H9 (cell line): Measurements from ENCODE around the gene ENOX1. TPM values are rescaled to one million over a fixed set of nuclear protein-coding genes. Genes with fewer than 3 reads are reported as not detected.

Experiments
- DNase-seq: peaks from one replicate; pipeline ENCODE4 v3.0.0-alpha.2; 2017
- H2AFZ ChIP-seq: one replicate; pipeline ENCODE4 v1.6.1; 2013; ENCODE audit warnings: mild to moderate bottlenecking, low read length, control low read depth, moderate library complexity
- H2AK5ac ChIP-seq: 2 replicates; pipeline ENCODE4 v1.6.1; 2013; ENCODE audit warnings: low read length, control low read depth, mixed read lengths; ENCODE audit not compliant: insufficient read length
- H2BK120ac ChIP-seq: one replicate; pipeline ENCODE4 v1.6.1; 2013; ENCODE audit warnings: low read depth, mild to moderate bottlenecking, low read length, control low read depth, inconsistent platforms; ENCODE audit not compliant: poor library complexity, severe bottlenecking
- H2BK12ac ChIP-seq: 2 replicates; pipeline ENCODE4 v1.6.1; 2013; ENCODE audit warnings: low read length, control low read depth, mixed read lengths, low read depth; ENCODE audit not compliant: insufficient read length
- H2BK15ac ChIP-seq: 2 replicates; pipeline ENCODE4 v1.6.1; 2013; ENCODE audit warnings: low read depth, low read length, control low read depth
- H2BK20ac ChIP-seq: one replicate; pipeline ENCODE4 v1.6.1; 2013; ENCODE audit warnings: low read depth, mild to moderate bottlenecking, low read length, control low read depth, inconsistent platforms; ENCODE audit not compliant: poor library complexity, severe bottlenecking
- H2BK5ac ChIP-seq: 2 replicates; pipeline ENCODE4 v1.6.1; 2013; ENCODE audit warnings: low read length, control low read depth, mixed read lengths; ENCODE audit not compliant: insufficient read length
- H3K14ac ChIP-seq: 2 replicates; pipeline ENCODE4 v1.6.1; 2013; ENCODE audit warnings: low read length, control low read depth; ENCODE audit not compliant: insufficient read depth
- H3K18ac ChIP-seq: 2 replicates; pipeline ENCODE4 v1.6.1; 2013; ENCODE audit warnings: low read depth, mild to moderate bottlenecking, mixed read lengths, low read length, control low read depth; ENCODE audit not compliant: insufficient read length
- H3K23ac ChIP-seq: 2 replicates; pipeline ENCODE4 v1.6.1; 2013; ENCODE audit warnings: low read length, control low read depth, mixed read lengths, low read depth; ENCODE audit not compliant: insufficient read length
- H3K23me2 ChIP-seq: 2 replicates; pipeline ENCODE4 v1.6.1; 2013; ENCODE audit warnings: low read depth, mild to moderate bottlenecking, mixed read lengths, low read length, control low read depth; ENCODE audit not compliant: insufficient read length, poor library complexity, severe bottlenecking
- H3K27ac ChIP-seq: 2 replicates; pipeline ENCODE4 v1.5.1; 2013; ENCODE audit warnings: low read length, control low read depth, mixed read lengths, low read depth; ENCODE audit not compliant: insufficient read length
- H3K27me3 ChIP-seq: 2 replicates; pipeline ENCODE4 v1.6.1; 2013; ENCODE audit warnings: low read length, control low read depth, inconsistent platforms; ENCODE audit not compliant: insufficient read depth
- H3K4ac ChIP-seq: 2 replicates; pipeline ENCODE4 v1.6.1; 2013; ENCODE audit warnings: low read depth, mild to moderate bottlenecking, control low read depth, inconsistent platforms, low read length, moderate library complexity
- H3K4me1 ChIP-seq: 2 replicates; pipeline ENCODE4 v1.6.1; 2013; ENCODE audit warnings: low read length, control low read depth, inconsistent platforms; ENCODE audit not compliant: insufficient read depth
- H3K4me2 ChIP-seq: 2 replicates; pipeline ENCODE4 v1.6.1; 2013; ENCODE audit warnings: low read length, control low read depth, mixed read lengths; ENCODE audit not compliant: insufficient read length, insufficient read depth
- H3K56ac ChIP-seq: 2 replicates; pipeline ENCODE4 v1.6.1; 2013; ENCODE audit warnings: low read depth, mild to moderate bottlenecking, mixed read lengths, low read length, control low read depth; ENCODE audit not compliant: insufficient read length
- H3K79me1 ChIP-seq: 2 replicates; pipeline ENCODE4 v1.6.1; 2013; ENCODE audit warnings: low read depth, mild to moderate bottlenecking, moderate library complexity, low read length, control low read depth, inconsistent platforms; ENCODE audit not compliant: insufficient read depth, poor library complexity, severe bottlenecking
- H3K79me2 ChIP-seq: 2 replicates; pipeline ENCODE4 v1.6.1; 2013; ENCODE audit warnings: low read length, control low read depth, inconsistent platforms; ENCODE audit not compliant: insufficient read depth
- H3K9ac ChIP-seq: 2 replicates; pipeline ENCODE4 v1.6.1; 2013; ENCODE audit warnings: low read length, control low read depth, mixed read lengths; ENCODE audit not compliant: insufficient read length; ENCODE audit errors: extremely low read depth
- H3K9me3 ChIP-seq: one replicate; pipeline ENCODE4 v1.6.1; 2013; ENCODE audit warnings: low read depth, low read length, inconsistent platforms; ENCODE audit not compliant: control insufficient read depth
- H3T11ph ChIP-seq: one replicate; pipeline ENCODE4 v1.6.1; 2013; ENCODE audit warnings: mild to moderate bottlenecking, low read length, control low read depth, inconsistent platforms
- H4K20me1 ChIP-seq: one replicate; pipeline ENCODE4 v1.6.1; 2013; ENCODE audit not compliant: control insufficient read depth, insufficient read length, insufficient read depth
- H4K5ac ChIP-seq: 2 replicates; pipeline ENCODE4 v1.6.1; 2013; ENCODE audit warnings: low read depth, mild to moderate bottlenecking, mixed read lengths, low read length, control low read depth; ENCODE audit not compliant: insufficient read length
- H4K8ac ChIP-seq: replicated peaks from 2 replicates; pipeline ENCODE4 v1.6.1; 2013; ENCODE audit warnings: low read length, control low read depth, mixed read lengths, low read depth; ENCODE audit not compliant: insufficient read length
- H4K91ac ChIP-seq: 2 replicates; pipeline ENCODE4 v1.6.1; 2013; ENCODE audit warnings: low read depth, mild to moderate bottlenecking, moderate library complexity, mixed read lengths, low read length, control low read depth; ENCODE audit not compliant: insufficient read length
- H3K27ac Mint-ChIP-seq, 3 experiments: 2 replicates in 2 of 3; 3 replicates in 1 of 3; pipeline ENCODE4 v1.8.0; 2020 to 2021; ENCODE audit warnings: mixed read lengths in 3 of 3, mild to moderate bottlenecking in 1 of 3, moderate library complexity in 1 of 3
- H3K27me3 Mint-ChIP-seq: 2 replicates; pipeline ENCODE4 v1.8.0; 2021; ENCODE audit warnings: low read depth, mild to moderate bottlenecking, moderate library complexity, mixed read lengths
- H3K36me3 Mint-ChIP-seq, 3 experiments: 2 replicates in 2 of 3; 3 replicates in 1 of 3; pipeline ENCODE4 v1.8.0; 2020 to 2021; ENCODE audit warnings: low read depth in 3 of 3, mixed read lengths in 3 of 3; ENCODE audit not compliant: insufficient read depth in 1 of 3
- H3K4me1 Mint-ChIP-seq, 2 experiments: 2 replicates each; pipeline ENCODE4 v1.8.0; 2020; ENCODE audit warnings: mixed read lengths in 2 of 2
- H3K4me3 Mint-ChIP-seq, 2 experiments: 2 replicates in 1 of 2; 3 replicates in 1 of 2; pipeline ENCODE4 v1.8.0; 2020 to 2021; ENCODE audit warnings: mild to moderate bottlenecking in 2 of 2, mixed read lengths in 2 of 2, moderate library complexity in 1 of 2
- H3K9me3 Mint-ChIP-seq, 2 experiments: 2 replicates in 1 of 2; 3 replicates in 1 of 2; pipeline ENCODE4 v1.8.0; 2020; ENCODE audit warnings: mild to moderate bottlenecking in 2 of 2, mixed read lengths in 2 of 2, moderate library complexity in 1 of 2
- CTCF ChIP-seq: fragments of 200-600 bp; sonication (generic); conservative IDR thresholded peaks from 3 replicates; pipeline ENCODE4 v1.8.0; 2021; ENCODE audit warnings: antibody characterized with exemption, mild to moderate bottlenecking
- WGBS: extraction: QIAGEN DNeasy Blood & Tissue Kit; methylation state at CpG from one replicate; pipeline ENCODE4 v1.1.7; 2013; ENCODE audit warnings: missing lambda C conversion rate, low lambda C conversion rate, mixed read lengths; ENCODE audit not compliant: insufficient read length; ENCODE audit errors: extremely low coverage; 5-methylcytosine and 5-hydroxymethylcytosine counted together
- total RNA-seq: library from RNA; stranded (reverse); gene quantifications from 2 replicates; pipeline ENCODE4 v1.2.1, GENCODE V29; 2021

Gene ENOX1
- total RNA-seq, 1 experiment from 2014 or later = 0.24 TPM

DNA sequence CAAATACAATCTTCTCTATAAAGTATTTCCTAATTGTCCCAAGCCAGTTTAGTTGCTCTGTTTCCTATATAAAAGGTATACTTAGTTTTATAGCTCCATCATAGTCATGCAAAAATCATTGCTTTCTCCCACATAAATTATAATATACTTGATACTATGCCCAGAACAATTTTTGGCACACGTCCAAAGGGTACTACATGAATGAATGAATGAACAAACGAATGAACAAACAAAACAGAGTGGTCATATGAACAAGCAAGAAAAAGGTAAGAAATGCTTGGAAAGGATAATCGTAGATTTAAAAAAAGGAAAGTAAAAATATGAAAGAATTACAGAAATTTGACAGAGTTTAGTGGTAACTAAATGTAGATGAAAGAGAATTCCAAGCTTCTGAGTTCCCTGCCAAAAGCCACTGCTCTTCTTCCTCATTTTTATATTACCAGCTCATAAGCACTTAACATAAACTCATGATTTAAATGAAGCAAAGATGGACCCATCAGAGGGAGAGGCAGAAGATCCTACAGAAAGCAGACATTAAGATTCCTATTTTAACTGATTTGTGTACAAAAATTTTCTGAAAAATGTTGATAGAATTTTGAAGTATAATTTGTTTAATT, 123.2 kb downstream of the ENOX1 start:
- Mint-ChIP-seq H3K27ac (no peak overlapping the region), H3K36me3 (no peaks in the 10 kb centered on the region), H3K9me3 (no peaks in the 10 kb centered on the region), H3K4me3 (no peak overlapping the region), H3K27me3 (peaks cover 6% of the 10 kb centered on the region), H3K4me1 (peaks cover 7 to 13% of the 10 kb centered on the region in 2 experiments)
- no peak overlapping the region for H3K4ac ChIP-seq
- no peak overlapping the region for H2BK120ac ChIP-seq
- H3K4me2 ChIP-seq = no peak overlapping the region
- no peak overlapping the region for H3K9ac ChIP-seq
- H3K23ac ChIP-seq = no peak overlapping the region
- no peak overlapping the region for H4K8ac ChIP-seq
- H2BK20ac ChIP-seq = no peak overlapping the region
- H4K20me1 ChIP-seq = no peaks in the 10 kb centered on the region
- H3T11ph ChIP-seq = no peak overlapping the region
- no peaks in the 10 kb centered on the region for H3K23me2 ChIP-seq
- no peak overlapping the region for H4K91ac ChIP-seq
- no peak overlapping the region for H2BK15ac ChIP-seq
- H2BK5ac ChIP-seq = no peak overlapping the region
- no peak overlapping the region for H2AFZ ChIP-seq
- H4K5ac ChIP-seq = no peak overlapping the region
- H3K9me3 ChIP-seq = no peaks in the 10 kb centered on the region
- H3K4me1 ChIP-seq = no peaks in the 10 kb centered on the region; the same call in 1 of the 2 replicates
- TF ChIP-seq CTCF = no peak
- no peak overlapping the region for H2AK5ac ChIP-seq
- no peak for DNase-seq
- H3K79me2 ChIP-seq = no peaks in the 10 kb centered on the region
- H3K18ac ChIP-seq = no peak overlapping the region
- H3K56ac ChIP-seq = no peak overlapping the region
- H3K79me1 ChIP-seq = no peaks in the 10 kb centered on the region
- no peaks in the 10 kb centered on the region for H3K27me3 ChIP-seq
- H2BK12ac ChIP-seq = no peak overlapping the region
- no peak overlapping the region for H3K14ac ChIP-seq
- WGBS = 100% methylated on average over 1 of the region's 3 CpGs
- H3K27ac ChIP-seq = no peak overlapping the region
